Stimulated activated effector memory CD8-positive, alpha-beta T cell treated with anti-CD3 and anti-CD28 coated beads, Interleukin-12 subunit alpha, Interleukin-12 subunit beta, amount 100 ng/mL, for 72 hours (primary cell): Measurements from ENCODE around the gene SARS2.
"Not testable (repeated sequence)": the region's sequence is repeated elsewhere in the genome, so short reads cannot be mapped to it uniquely, and the experiment has no call there.

Source experiments
- ATAC-seq: fragments of 150-1000 bp; cut with Tn5 transposase; 2 replicates; pipeline ENCODE4 v1.10.0; 2021
- DNase-seq, 2 donors: peaks; one replicate each; pipeline ENCODE4 v3.0.0; 2021 to 2022; ENCODE audit warnings: low spot score in 2 of 2
- H3K27ac Mint-ChIP-seq: one replicate; pipeline ENCODE4 v1.8.0; 2022; ENCODE audit warnings: mild to moderate bottlenecking, mixed read lengths
- H3K36me3 Mint-ChIP-seq: one replicate; pipeline ENCODE4 v1.8.0; 2022; ENCODE audit warnings: mild to moderate bottlenecking, mixed read lengths
- H3K4me1 Mint-ChIP-seq: one replicate; pipeline ENCODE4 v1.8.0; 2022; ENCODE audit warnings: mixed read lengths
- H3K4me3 Mint-ChIP-seq: one replicate; pipeline ENCODE4 v1.8.0; 2022; ENCODE audit warnings: mild to moderate bottlenecking, mixed read lengths
- H3K9me3 Mint-ChIP-seq: one replicate; pipeline ENCODE4 v1.8.0; 2022; ENCODE audit warnings: mixed read lengths

SARS2 gene

DNA sequence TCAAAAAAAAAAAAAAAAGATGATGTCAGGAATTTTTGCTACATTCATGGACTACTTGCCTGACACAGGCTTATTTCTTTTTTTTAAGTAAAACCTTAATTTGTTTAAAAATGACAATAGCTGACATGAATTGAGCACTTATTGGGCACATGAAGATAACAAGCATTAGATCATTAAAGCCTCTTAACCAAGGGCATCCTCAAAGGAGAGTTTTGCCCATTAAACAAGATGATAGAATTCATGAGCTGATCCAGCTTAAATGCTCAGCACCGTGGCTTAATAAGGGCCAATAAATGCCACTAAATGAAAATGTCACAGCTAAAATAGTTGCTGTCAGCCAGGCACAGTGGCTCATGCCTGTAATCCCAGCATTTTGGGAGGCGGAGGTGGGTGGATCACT is 25.7 kb upstream of the SARS2 start:
- H3K4me1 Mint-ChIP-seq: peaks cover 8% of the 10 kb centered on the region
- no peaks in the 10 kb centered on the region for H3K36me3 Mint-ChIP-seq
- H3K4me3 Mint-ChIP-seq: no peak overlapping the region
- ATAC-seq: no peak
- no peaks in the 10 kb centered on the region for H3K9me3 Mint-ChIP-seq
- DNase-seq: no peak
- H3K27ac Mint-ChIP-seq: no peak overlapping the region

GRCh38 chr19:38953677-38954076 is 23.1 kb upstream of the SARS2 start:
- H3K4me3 Mint-ChIP-seq: no peak overlapping the region
- H3K36me3 Mint-ChIP-seq: no peaks in the 10 kb centered on the region
- no peak overlapping the region for H3K27ac Mint-ChIP-seq
- no peaks in the 10 kb centered on the region for H3K9me3 Mint-ChIP-seq
- H3K4me1 Mint-ChIP-seq: peaks cover 19% of the 10 kb centered on the region
- ATAC-seq: no peak
- no peak for DNase-seq

GRCh38 chr19:38952395-38953165 is 22.0 kb upstream of the SARS2 start:
- H3K36me3 Mint-ChIP-seq: no peaks in the 10 kb centered on the region
- H3K27ac Mint-ChIP-seq: no peak overlapping the region
- peak; percentile 44 for ATAC-seq
- H3K4me1 Mint-ChIP-seq: peaks cover 19% of the 10 kb centered on the region
- no peak overlapping the region for H3K4me3 Mint-ChIP-seq
- DNase-seq: no peak
- no peaks in the 10 kb centered on the region for H3K9me3 Mint-ChIP-seq

DNA sequence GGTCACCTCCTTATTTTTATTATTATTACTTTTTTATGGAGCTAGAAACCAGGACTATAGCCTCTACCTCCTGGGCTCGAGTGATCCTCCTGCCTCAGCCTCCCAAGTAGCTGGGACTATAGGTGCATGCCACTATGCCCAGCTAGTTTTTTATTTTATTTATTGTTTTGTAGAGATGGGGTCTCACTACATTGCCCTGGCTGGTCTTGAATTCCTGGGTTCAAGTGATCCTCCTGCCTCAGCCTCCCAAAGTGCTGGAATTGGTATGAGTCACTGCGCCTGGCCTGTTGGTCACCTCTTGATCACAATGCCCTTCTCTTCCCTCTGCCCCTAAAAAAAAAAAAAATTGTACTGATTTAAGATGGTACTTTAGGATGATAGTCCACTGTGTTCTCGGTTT is 20.6 kb upstream of the SARS2 start:
- Mint-ChIP-seq H3K27ac (no peak overlapping the region), H3K4me3 (no peak overlapping the region), H3K36me3 (no peaks in the 10 kb centered on the region), H3K9me3 (no peaks in the 10 kb centered on the region), H3K4me1 (peaks cover 19% of the 10 kb centered on the region)
- ATAC-seq (no peak), DNase-seq (no peak)

GRCh38 chr19:38949580-38950367 is 19.2 kb upstream of the SARS2 start:
- H3K27ac Mint-ChIP-seq: no peak overlapping the region
- H3K4me3 Mint-ChIP-seq: peak overlapping the region; percentile 51
- ATAC-seq: peak; percentile 89
- peak; percentile 59 to 87 for DNase-seq
- peaks cover 21% of the 10 kb centered on the region for H3K4me1 Mint-ChIP-seq
- no peaks in the 10 kb centered on the region for H3K36me3 Mint-ChIP-seq
- no peaks in the 10 kb centered on the region for H3K9me3 Mint-ChIP-seq

DNA sequence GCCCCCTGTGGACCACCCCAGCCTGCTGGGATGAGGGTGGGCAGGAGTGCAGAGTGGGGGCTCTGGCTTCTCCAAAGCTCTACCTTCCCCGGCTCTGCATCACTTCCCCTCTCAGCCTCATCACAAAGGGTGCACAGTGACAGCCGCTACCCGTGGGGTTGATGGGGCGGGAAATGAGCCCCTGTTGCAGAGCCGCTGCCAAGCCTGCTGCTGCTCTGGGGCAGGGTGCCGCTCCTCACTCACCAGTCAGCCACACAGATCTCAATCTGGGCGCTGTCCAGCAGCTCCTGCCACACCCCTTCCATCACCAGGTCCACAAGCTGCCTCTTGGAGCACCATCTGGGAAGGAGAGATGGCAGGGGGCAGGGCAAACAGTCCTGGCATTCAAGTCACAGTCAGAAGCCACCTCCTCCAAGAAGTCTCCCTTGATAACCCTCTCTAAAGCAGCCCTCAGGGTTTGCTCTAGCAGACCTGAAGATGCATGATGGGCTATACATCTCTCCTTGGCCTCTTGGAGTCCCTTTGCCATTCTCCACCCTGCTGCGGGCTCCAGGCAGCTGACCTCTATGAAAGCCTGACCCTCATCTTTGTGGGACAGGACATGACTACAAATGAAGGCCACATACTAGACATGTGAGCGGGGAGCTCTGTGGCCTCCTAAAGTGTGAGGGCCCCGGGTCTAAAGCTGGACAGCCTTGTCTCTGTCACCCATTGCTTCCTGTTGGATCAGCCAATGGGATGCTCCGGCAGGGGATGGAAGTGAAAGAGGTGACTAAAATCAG is 15.9 kb upstream of the SARS2 start:
- ATAC-seq: no peak
- no peak for DNase-seq
- Mint-ChIP-seq H3K27ac (no peak overlapping the region), H3K36me3 (no peaks in the 10 kb centered on the region), H3K9me3 (no peaks in the 10 kb centered on the region), H3K4me3 (no peak overlapping the region), H3K4me1 (peaks cover 26% of the 10 kb centered on the region)

- no peaks in the 10 kb centered on the region for H3K9me3 Mint-ChIP-seq
- no peak overlapping the region for H3K27ac Mint-ChIP-seq
- H3K4me3 Mint-ChIP-seq: no peak overlapping the region
- DNase-seq (no peak), ATAC-seq (no peak)
- H3K36me3 Mint-ChIP-seq: no peaks in the 10 kb centered on the region
- H3K4me1 Mint-ChIP-seq: peaks cover 31% of the 10 kb centered on the region
Observed at GRCh38 chr19:38945562-38946228, 15.1 kb upstream of the SARS2 start.

DNA sequence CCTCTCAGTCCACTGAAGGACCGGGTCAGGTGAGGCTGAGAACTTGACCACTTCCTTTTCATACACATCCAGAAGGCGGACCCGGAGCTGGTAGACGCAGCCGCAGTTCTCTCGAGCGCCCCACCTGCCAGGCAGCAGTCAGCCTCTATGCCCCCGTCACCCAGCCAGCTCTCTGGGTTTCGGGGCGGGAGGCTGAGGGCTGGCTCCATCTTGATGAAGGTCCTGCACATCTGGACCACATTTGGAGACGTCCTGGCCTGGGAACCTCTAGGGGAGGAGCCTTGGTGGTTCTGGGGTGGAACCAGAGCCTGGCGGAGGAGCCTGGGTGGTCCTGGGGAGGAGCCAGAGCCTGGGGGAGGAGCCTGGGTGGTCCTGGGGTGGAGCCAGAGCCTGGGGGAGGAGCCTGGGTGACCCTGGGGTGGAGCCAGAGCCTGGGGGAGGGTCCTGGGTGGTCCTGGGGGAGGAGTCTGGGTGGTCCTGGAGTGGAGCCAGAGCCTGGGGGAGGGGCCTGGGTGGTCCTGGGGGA is 14.5 kb upstream of the SARS2 start:
- peaks cover 25% of the 10 kb centered on the region for H3K4me1 Mint-ChIP-seq
- no peak overlapping the region for H3K4me3 Mint-ChIP-seq
- no peaks in the 10 kb centered on the region for H3K36me3 Mint-ChIP-seq
- H3K9me3 Mint-ChIP-seq: no peaks in the 10 kb centered on the region
- ATAC-seq (no peak), DNase-seq (no peak)
- no peak overlapping the region for H3K27ac Mint-ChIP-seq

DNA sequence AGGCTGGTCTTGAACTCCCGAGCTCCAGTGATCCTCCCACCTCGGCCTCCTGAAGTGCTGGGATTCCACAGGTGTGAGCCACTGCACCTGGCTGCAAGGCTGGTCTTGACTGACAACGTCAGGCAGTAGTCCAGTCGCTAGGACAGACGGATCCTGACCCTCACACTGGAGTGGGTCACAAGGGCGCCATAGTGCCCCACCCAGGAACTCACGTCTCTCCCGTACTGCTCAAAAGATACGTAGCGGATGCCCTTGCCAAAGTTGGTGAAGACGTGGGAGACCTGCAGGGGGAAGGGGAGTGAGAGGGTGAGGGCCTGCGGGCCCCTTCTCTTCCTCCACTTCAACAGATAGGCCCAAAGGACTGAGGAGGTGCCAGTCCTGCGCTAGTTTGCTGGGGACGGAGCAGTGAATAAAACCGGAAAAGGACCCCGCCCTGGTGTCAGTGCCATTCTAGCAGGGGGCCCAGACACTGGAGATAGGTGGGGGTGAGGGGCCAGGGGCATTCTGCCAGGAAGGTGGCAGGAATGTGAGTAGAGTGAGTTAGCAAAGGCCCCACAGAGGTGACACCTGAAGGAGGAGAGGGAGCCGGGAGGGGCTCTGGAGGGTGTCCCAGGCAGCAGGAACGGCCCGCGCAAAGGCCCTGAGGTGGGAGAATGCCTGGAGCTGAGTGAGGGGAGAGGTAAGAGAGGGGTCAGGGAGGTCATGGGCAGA is 12.1 kb upstream of the SARS2 start:
- H3K27ac Mint-ChIP-seq: no peak overlapping the region
- no peaks in the 10 kb centered on the region for H3K9me3 Mint-ChIP-seq
- peaks cover 20% of the 10 kb centered on the region for H3K4me1 Mint-ChIP-seq
- no peak for DNase-seq
- no peak overlapping the region for H3K4me3 Mint-ChIP-seq
- no peaks in the 10 kb centered on the region for H3K36me3 Mint-ChIP-seq
- ATAC-seq: no peak

- H3K9me3 Mint-ChIP-seq: no peaks in the 10 kb centered on the region
- DNase-seq (no peak), ATAC-seq (no peak)
- no peak overlapping the region for H3K27ac Mint-ChIP-seq
- H3K4me3 Mint-ChIP-seq: no peak overlapping the region
- peaks cover 20% of the 10 kb centered on the region for H3K4me1 Mint-ChIP-seq
- no peaks in the 10 kb centered on the region for H3K36me3 Mint-ChIP-seq
Observed at GRCh38 chr19:38941979-38942378, 11.4 kb upstream of the SARS2 start.

DNA sequence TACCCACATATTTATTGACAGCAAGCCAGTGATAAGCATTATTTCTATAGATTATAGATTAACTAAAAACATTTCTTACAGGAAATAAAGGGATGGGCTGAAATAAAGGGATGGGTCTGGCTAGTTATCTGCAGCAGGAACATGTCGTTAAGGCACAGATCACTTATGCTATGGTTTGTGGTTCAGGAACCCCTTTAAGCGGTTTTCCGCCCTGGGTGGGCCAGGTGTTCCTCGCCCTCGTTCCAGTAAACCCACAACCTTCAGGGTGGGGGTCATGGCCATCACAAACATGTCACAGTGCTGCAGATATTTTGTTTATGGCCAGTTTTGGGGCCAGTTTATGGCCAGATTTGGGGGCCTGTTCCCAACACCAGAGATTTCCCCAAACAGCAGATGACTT is 10.9 kb upstream of the SARS2 start:
- not testable (repeated sequence) for H3K4me3 Mint-ChIP-seq, DNase-seq, H3K9me3 Mint-ChIP-seq, H3K36me3 Mint-ChIP-seq, ATAC-seq, H3K27ac Mint-ChIP-seq
- H3K4me1 Mint-ChIP-seq: peaks cover 20% of the 10 kb centered on the region

DNA sequence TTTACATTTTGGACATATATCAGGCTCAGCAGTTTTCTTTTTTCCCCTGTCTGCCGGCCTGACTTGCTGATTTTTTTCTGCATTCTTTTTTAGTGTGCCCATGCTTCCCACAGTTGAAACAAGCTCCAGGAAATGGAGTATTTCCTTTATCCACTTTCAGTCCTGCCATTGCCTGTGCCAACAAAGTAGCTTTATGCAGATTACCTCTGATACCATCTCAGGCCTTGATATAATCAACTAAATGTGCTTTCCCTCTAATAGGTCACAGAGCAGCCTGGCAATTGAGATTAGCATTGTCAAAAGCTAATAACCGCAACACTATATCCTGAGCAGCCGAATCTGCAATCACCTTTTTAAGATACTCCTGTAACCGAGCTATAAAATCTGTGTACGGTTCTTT is 9.4 kb upstream of the SARS2 start:
- no peaks in the 10 kb centered on the region for H3K36me3 Mint-ChIP-seq
- ATAC-seq (no peak), DNase-seq (no peak)
- peaks cover 20% of the 10 kb centered on the region for H3K4me1 Mint-ChIP-seq
- H3K9me3 Mint-ChIP-seq: no peaks in the 10 kb centered on the region
- no peak overlapping the region for H3K4me3 Mint-ChIP-seq
- no peak overlapping the region for H3K27ac Mint-ChIP-seq

GRCh38 chr19:38933544-38933943 is 3.0 kb upstream of the SARS2 start:
- H3K4me3 Mint-ChIP-seq: no peak overlapping the region
- DNase-seq: no peak
- H3K4me1 Mint-ChIP-seq: peaks cover 27% of the 10 kb centered on the region
- ATAC-seq: no peak
- H3K27ac Mint-ChIP-seq: no peak overlapping the region
- peaks cover 53% of the 10 kb centered on the region for H3K36me3 Mint-ChIP-seq
- H3K9me3 Mint-ChIP-seq: no peaks in the 10 kb centered on the region

- Mint-ChIP-seq H3K27ac (no peak overlapping the region), H3K4me1 (peaks cover 36% of the 10 kb centered on the region), H3K9me3 (no peaks in the 10 kb centered on the region), H3K36me3 (peaks cover 53% of the 10 kb centered on the region), H3K4me3 (peak overlapping the region; percentile 97)
- ATAC-seq (no peak), DNase-seq (no peak)
Observed at GRCh38 chr19:38932425-38933179, 2.0 kb upstream of the SARS2 start.
